ENCODE data around the gene FMO2. TPM values are rescaled to one million over a fixed set of nuclear protein-coding genes. Genes with fewer than 3 reads are reported as not detected.

FMO2 gene
- total RNA-seq, 2 experiments from 2014 or later, result not detected

- no peak for DNase-seq
- Mint-ChIP-seq H3K4me3 (no peak overlapping the region), H3K27me3 (ENCODE audit: low read depth) (peaks cover 7% of the 10 kb centered on the region), H3K36me3 (ENCODE audit: low read depth) (no peaks in the 10 kb centered on the region), H3K4me1 (ENCODE audit: low read depth) (no peaks in the 10 kb centered on the region), H3K27ac (no peak overlapping the region), H3K9me3 (ENCODE audit: insufficient read depth) (no peaks in the 10 kb centered on the region)
- ATAC-seq, result no peak
- POLR2A ChIA-PET, result no interaction called here
- CTCF ChIA-PET, result no interaction called here
Observed at GRCh38 chr1:171180670-171181069, 4.4 kb upstream of the FMO2 start.

- no peaks in the 10 kb centered on the region for H3K4me1 Mint-ChIP-seq (ENCODE audit: low read depth)
- DNase-seq, result peak; percentile 53
Observed at GRCh38 chr1:171188388-171189266, 3.5 kb downstream of the FMO2 start.

GRCh38 chr1:171191992-171192391 is 6.9 kb downstream of the FMO2 start:
- Mint-ChIP-seq H3K4me3 (no peak overlapping the region), H3K27me3 (ENCODE audit: low read depth) (no peaks in the 10 kb centered on the region), H3K36me3 (ENCODE audit: low read depth) (no peaks in the 10 kb centered on the region), H3K9me3 (ENCODE audit: insufficient read depth) (no peaks in the 10 kb centered on the region), H3K27ac (no peak overlapping the region), H3K4me1 (ENCODE audit: low read depth) (no peaks in the 10 kb centered on the region)
- ATAC-seq (no peak), DNase-seq (no peak)
- ChIA-PET CTCF (no interaction called here), POLR2A (no interaction called here)

More at GRCh38 chr1:171188388-171189266, 3.5 kb downstream of the FMO2 start:
- H3K27ac Mint-ChIP-seq, result no peak overlapping the region
- no peaks in the 10 kb centered on the region for H3K9me3 Mint-ChIP-seq (ENCODE audit: insufficient read depth)
- no peaks in the 10 kb centered on the region for H3K36me3 Mint-ChIP-seq (ENCODE audit: low read depth)
- H3K4me3 Mint-ChIP-seq, result no peak overlapping the region
- CTCF ChIA-PET, result interaction anchor here (0.9 kb wide), 1 partner anchor 125 kb away, joined by 4 read pairs; the partner anchor contains the start of gene FMO4
- POLR2A ChIA-PET, result no interaction called here
- no peak for ATAC-seq
- peaks cover 7% of the 10 kb centered on the region for H3K27me3 Mint-ChIP-seq (ENCODE audit: low read depth)

DNA sequence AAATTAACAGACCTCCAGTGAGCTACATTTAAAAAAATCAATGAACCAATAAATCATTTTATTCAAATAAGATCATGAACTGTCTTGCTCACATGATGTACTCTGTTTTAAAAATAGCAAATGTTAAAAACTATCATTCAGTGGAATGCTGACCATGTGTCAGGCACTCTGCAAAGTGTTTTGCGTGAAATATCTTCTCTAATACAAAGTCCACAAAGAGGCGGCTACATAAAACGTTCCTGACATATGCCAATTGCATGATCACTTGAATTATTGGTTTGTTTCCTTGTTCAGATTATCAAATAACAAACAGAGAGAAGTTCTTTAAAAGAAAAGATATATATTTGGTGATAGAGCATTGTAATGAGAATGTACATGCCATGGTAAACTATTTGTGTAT is 10.7 kb downstream of the FMO2 start:
- Mint-ChIP-seq H3K36me3 (ENCODE audit: low read depth) (no peaks in the 10 kb centered on the region), H3K27ac (no peak overlapping the region), H3K9me3 (ENCODE audit: insufficient read depth) (no peaks in the 10 kb centered on the region), H3K4me1 (ENCODE audit: low read depth) (no peaks in the 10 kb centered on the region), H3K27me3 (ENCODE audit: low read depth) (peaks cover 2% of the 10 kb centered on the region), H3K4me3 (no peak overlapping the region)
- ATAC-seq (no peak), DNase-seq (no peak)
- CTCF ChIA-PET, result no interaction called here
- POLR2A ChIA-PET, result no interaction called here

DNA sequence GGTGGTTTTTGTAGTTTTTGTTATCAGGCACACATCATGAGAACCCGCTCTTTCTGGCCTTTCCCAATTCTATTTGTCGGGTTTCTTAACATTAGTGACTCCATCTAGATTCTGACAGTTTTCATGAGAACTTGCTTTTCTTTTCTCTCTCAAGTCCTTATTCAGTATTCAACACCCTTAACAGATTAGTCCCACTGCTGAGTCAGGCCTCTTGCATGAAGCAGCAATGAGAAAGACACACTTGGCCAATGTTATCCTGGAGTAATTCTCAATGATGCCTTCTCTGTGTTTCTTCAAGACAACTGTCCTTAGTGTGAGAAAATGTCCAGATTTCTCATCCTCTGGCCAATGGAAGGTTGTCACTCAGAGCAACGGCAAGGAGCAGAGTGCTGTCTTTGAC is 11.3 kb downstream of the FMO2 start:
- Mint-ChIP-seq H3K27ac (no peak overlapping the region), H3K4me3 (no peak overlapping the region)
- POLR2A ChIA-PET, result no interaction called here

DNA sequence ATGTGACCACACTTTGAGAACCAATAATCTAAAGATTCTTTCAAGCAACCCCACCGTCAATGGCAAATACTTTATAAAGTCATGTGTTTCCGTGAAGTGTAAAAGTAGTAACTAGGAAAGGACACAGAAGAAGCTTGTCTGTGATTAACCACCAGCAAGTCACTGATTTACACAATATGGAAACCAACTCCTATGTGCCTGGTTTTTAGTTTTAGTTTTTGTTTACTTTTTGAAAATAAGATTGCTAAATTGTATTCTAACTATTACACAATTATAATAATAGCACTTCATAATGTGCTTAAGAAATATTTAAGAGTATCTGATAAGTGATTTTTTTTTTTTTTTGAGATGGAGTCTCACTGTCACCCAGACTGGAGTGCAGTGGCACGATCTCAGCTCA is 13.0 kb downstream of the FMO2 start:
- H3K4me1 Mint-ChIP-seq (ENCODE audit: low read depth), result no peaks in the 10 kb centered on the region

More for the DNA sequence above, 11.3 kb downstream of the FMO2 start:
- H3K9me3 Mint-ChIP-seq (ENCODE audit: insufficient read depth), result no peaks in the 10 kb centered on the region
- H3K27me3 Mint-ChIP-seq (ENCODE audit: low read depth), result peaks cover 5% of the 10 kb centered on the region
- no peaks in the 10 kb centered on the region for H3K4me1 Mint-ChIP-seq (ENCODE audit: low read depth)
- no peaks in the 10 kb centered on the region for H3K36me3 Mint-ChIP-seq (ENCODE audit: low read depth)
- ATAC-seq (no peak), DNase-seq (no peak)
- CTCF ChIA-PET, result no interaction called here

DNA sequence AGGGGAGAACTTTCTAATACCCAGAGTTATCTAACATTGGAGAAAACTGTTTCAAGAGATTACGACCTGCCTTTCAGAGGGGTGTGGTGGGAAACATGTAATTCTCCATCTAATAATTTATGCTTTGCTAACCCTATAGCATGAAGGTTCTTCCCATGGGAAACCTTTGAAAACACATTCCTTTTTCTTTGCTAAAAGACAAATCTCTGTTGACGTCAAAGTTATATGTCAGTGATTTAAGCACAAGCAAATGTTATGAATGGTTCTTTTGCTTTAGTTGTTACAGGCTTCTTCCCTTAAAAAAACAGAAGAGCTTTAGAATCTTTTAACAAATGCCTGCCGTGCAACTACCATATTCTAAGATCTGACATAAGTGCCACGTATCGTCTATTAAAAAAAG is 19.2 kb downstream of the FMO2 start:
- H3K27me3 Mint-ChIP-seq (ENCODE audit: low read depth), result peaks cover 10% of the 10 kb centered on the region
- ChIA-PET CTCF (no interaction called here), POLR2A (no interaction called here)
- no peaks in the 10 kb centered on the region for H3K4me1 Mint-ChIP-seq (ENCODE audit: low read depth)
- no peak overlapping the region for H3K27ac Mint-ChIP-seq
- H3K4me3 Mint-ChIP-seq, result no peak overlapping the region
- no peaks in the 10 kb centered on the region for H3K36me3 Mint-ChIP-seq (ENCODE audit: low read depth)
- H3K9me3 Mint-ChIP-seq (ENCODE audit: insufficient read depth), result no peaks in the 10 kb centered on the region
- no peak for DNase-seq
- ATAC-seq, result no peak

More for the DNA sequence above, 13.0 kb downstream of the FMO2 start:
- Mint-ChIP-seq H3K27me3 (ENCODE audit: low read depth) (peaks cover 6% of the 10 kb centered on the region), H3K27ac (no peak overlapping the region), H3K4me3 (no peak overlapping the region), H3K36me3 (ENCODE audit: low read depth) (no peaks in the 10 kb centered on the region), H3K9me3 (ENCODE audit: insufficient read depth) (no peaks in the 10 kb centered on the region)
- POLR2A ChIA-PET, result no interaction called here
- DNase-seq (no peak), ATAC-seq (no peak)
- CTCF ChIA-PET, result no interaction called here

GRCh38 chr1:171206204-171206977 is 21.3 kb downstream of the FMO2 start:
- Mint-ChIP-seq H3K4me1 (ENCODE audit: low read depth) (no peaks in the 10 kb centered on the region), H3K36me3 (ENCODE audit: low read depth) (no peaks in the 10 kb centered on the region), H3K27me3 (ENCODE audit: low read depth) (peaks cover 8% of the 10 kb centered on the region), H3K27ac (no peak overlapping the region), H3K9me3 (ENCODE audit: insufficient read depth) (no peaks in the 10 kb centered on the region), H3K4me3 (no peak overlapping the region)
- ChIA-PET POLR2A (no interaction called here), CTCF (interaction anchor here (0.9 kb wide), 1 partner anchor 21 kb away, joined by 3 read pairs; no protein-coding TSS in a partner anchor)
- no peak for DNase-seq
- ATAC-seq, result no peak

DNA sequence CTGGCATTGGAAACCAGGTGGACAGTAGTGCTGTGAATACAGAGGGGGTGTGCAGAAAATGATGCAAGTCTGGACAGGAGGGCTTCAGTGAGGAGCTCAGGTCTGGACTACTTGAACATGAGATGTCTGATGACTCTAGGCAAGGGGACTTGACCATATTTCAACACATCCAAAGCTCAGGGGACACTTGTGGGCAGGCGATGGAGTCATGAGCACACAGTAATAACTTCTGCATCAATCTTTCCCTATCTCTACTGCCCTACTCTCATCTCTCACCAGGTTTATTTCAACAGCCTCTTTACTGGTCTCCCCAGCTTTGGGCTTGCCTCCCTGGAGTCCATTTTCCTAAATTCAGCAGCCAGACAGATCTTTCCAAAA is 21.9 kb downstream of the FMO2 start:
- ChIA-PET CTCF (no interaction called here), POLR2A (no interaction called here)
- no peak for DNase-seq
- peaks cover 8% of the 10 kb centered on the region for H3K27me3 Mint-ChIP-seq (ENCODE audit: low read depth)
- no peaks in the 10 kb centered on the region for H3K36me3 Mint-ChIP-seq (ENCODE audit: low read depth)
- H3K4me3 Mint-ChIP-seq, result no peak overlapping the region
- no peak for ATAC-seq
- H3K27ac Mint-ChIP-seq, result no peak overlapping the region
- H3K9me3 Mint-ChIP-seq (ENCODE audit: insufficient read depth), result no peaks in the 10 kb centered on the region
- no peaks in the 10 kb centered on the region for H3K4me1 Mint-ChIP-seq (ENCODE audit: low read depth)

DNA sequence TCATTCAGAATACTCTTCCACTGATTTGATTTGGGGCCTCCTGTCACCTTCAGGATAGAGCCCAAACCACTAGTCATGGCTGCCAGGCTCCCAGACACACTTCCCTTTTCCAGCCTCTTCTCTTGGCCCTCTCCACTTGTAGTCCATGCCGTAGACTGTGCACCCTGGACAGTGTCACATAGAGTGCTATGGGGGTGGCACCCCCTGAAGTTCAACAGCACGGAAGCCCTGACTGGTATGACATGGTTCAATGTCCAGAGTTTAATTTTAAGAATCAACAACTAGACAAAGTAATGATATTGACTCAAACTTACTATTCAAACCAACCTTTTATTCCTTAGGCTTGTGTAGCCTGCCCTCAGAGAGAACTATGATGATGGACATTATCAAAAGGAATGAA is 22.3 kb downstream of the FMO2 start:
- Mint-ChIP-seq H3K27me3 (ENCODE audit: low read depth) (peaks cover 8% of the 10 kb centered on the region), H3K36me3 (ENCODE audit: low read depth) (no peaks in the 10 kb centered on the region), H3K4me1 (ENCODE audit: low read depth) (no peaks in the 10 kb centered on the region), H3K9me3 (ENCODE audit: insufficient read depth) (no peaks in the 10 kb centered on the region), H3K27ac (no peak overlapping the region), H3K4me3 (no peak overlapping the region)
- no peak for DNase-seq
- ChIA-PET CTCF (no interaction called here), POLR2A (no interaction called here)
- no peak for ATAC-seq

DNA sequence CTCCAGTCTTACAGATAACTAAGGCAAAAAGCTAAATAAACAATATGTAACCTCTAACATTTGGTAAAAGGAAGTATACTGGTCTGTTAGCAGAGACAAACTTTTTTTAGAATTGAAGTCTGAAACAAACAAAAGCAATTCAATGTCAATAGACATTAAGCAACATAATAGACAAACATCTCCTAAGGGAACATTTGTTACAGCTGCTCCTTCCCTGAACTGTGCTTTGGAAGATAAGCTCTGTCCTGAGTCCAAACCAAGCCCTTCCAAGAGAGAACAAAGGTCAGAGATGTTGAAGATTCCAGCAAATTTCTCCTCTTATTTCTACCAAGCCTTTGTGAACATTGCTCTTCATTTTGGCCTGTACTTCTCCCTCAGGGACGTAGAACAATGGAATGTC is 25.3 kb downstream of the FMO2 start:
- CTCF ChIA-PET, result interaction anchor here (1.2 to 1.4 kb wide), 2 partner anchors 17 to 35 kb away, joined by 4 to 5 read pairs; no protein-coding TSS in a partner anchor
- H3K27me3 Mint-ChIP-seq (ENCODE audit: low read depth), result peaks cover 3% of the 10 kb centered on the region

GRCh38 chr1:171212607-171213351 is 27.7 kb downstream of the FMO2 start:
- Mint-ChIP-seq H3K27ac (no peak overlapping the region), H3K4me3 (no peak overlapping the region), H3K27me3 (ENCODE audit: low read depth) (peaks cover 3% of the 10 kb centered on the region), H3K4me1 (ENCODE audit: low read depth) (no peaks in the 10 kb centered on the region), H3K36me3 (ENCODE audit: low read depth) (no peaks in the 10 kb centered on the region), H3K9me3 (ENCODE audit: insufficient read depth) (no peaks in the 10 kb centered on the region)
- DNase-seq, result no peak
- CTCF ChIA-PET, result no interaction called here
- POLR2A ChIA-PET, result no interaction called here
- ATAC-seq, result no peak

More for the DNA sequence above, 25.3 kb downstream of the FMO2 start:
- H3K36me3 Mint-ChIP-seq (ENCODE audit: low read depth), result no peaks in the 10 kb centered on the region
- H3K9me3 Mint-ChIP-seq (ENCODE audit: insufficient read depth), result no peaks in the 10 kb centered on the region
- ATAC-seq (no peak), DNase-seq (no peak)
- H3K27ac Mint-ChIP-seq, result no peak overlapping the region
- POLR2A ChIA-PET, result no interaction called here
- H3K4me3 Mint-ChIP-seq, result no peak overlapping the region
- H3K4me1 Mint-ChIP-seq (ENCODE audit: low read depth), result no peaks in the 10 kb centered on the region
